Esophagus squamous epithelium (tissue), 5 donors: ENCODE data around the gene RASL11B. TPM values are rescaled to one million over a fixed set of nuclear protein-coding genes. Genes with fewer than 3 reads are reported as not detected.

Source experiments
- DNase-seq: peaks from one replicate; lab custom pipeline; 2025; lab: John Stamatoyannopoulos, UW
- H3K27ac ChIP-seq, 4 donors: fragments of 200-600 bp; sonication (generic); one replicate each; pipeline ENCODE4 v1.5.1; 2016 to 2019; ENCODE audit warnings: mild to moderate bottlenecking in 1 of 4
- H3K27me3 ChIP-seq, 4 donors: fragments of 200-600 bp; sonication (generic); 1 replicate in 3 of 4; 2 replicates in 1 of 4; pipeline versions ENCODE4 v1.5.1 to v1.6.0; 2017 to 2021; ENCODE audit warnings: antibody characterized with exemption in 1 of 4
- H3K36me3 ChIP-seq, 3 donors: fragments of 200-600 bp; sonication (generic); one replicate each; pipeline ENCODE4 v1.5.1; 2016 to 2019
- H3K4me1 ChIP-seq, 3 donors: fragments of 200-600 bp; sonication (generic); one replicate each; pipeline ENCODE4 v1.5.1; 2017 to 2019
- H3K4me3 ChIP-seq, 4 donors: fragments of 200-600 bp; sonication (generic); 1 replicate in 3 of 4; 2 replicates in 1 of 4; pipeline ENCODE4 v1.5.1; 2016 to 2019; ENCODE audit warnings: mild to moderate bottlenecking in 2 of 4, moderate library complexity in 1 of 4
- H3K9me3 ChIP-seq, 3 donors: fragments of 200-600 bp; sonication (generic); one replicate each; pipeline ENCODE4 v1.5.1; 2016 to 2019
- CTCF ChIP-seq, 6 experiments: fragments of 450-650 bp in 4 of 6; fragments of 200-600 bp in 2 of 6; sonication (generic) in 2 of 6; IDR thresholded peaks; one replicate each; pipeline ENCODE4 v1.5.1; 2016 to 2019; ENCODE audit warnings: antibody characterized with exemption in 6 of 6, mild to moderate bottlenecking in 4 of 6, moderate library complexity in 4 of 6
- POLR2A ChIP-seq, 4 donors: fragments of 450-650 bp; IDR thresholded peaks; one replicate each; pipeline ENCODE4 v1.6.1; 2017; ENCODE audit warnings: antibody characterized with exemption in 4 of 4, mild to moderate bottlenecking in 4 of 4, moderate library complexity in 3 of 4
- WGBS, 2 donors: methylation state at CpG; one replicate each; pipeline ENCODE4 v1.1.5; 2018; 5-methylcytosine and 5-hydroxymethylcytosine counted together
- intact Hi-C: fragments of 100-400 bp; cut with DNase I; formaldehyde crosslinking; loops from one replicate; pipeline ENCODE4 v1.15.0; 2022
- total RNA-seq, 4 donors: library from RNA; depleted of rRNA; stranded (reverse); fragments of >200 nt; gene quantifications; one replicate each; pipeline ENCODE4 v1.1.0, GENCODE V29; 2016
- donor health status: DM: yes; HTN: yes; CAD: no.

RASL11B gene
- total RNA-seq, 4 donors from 2014 or later = 0.15 to 0.97 (median 0.83) TPM

GRCh38 chr4:52836120-52836519, 26.0 kb upstream of the RASL11B start:
- no peaks in the 10 kb centered on the region for H3K9me3 ChIP-seq
- peaks cover 12 to 54% (median 17%) of the 10 kb centered on the region in 3 donors for H3K4me1 ChIP-seq
- TF ChIP-seq POLR2A (IDR thresholded peaks at IDR 0.05) (no peak), CTCF (IDR thresholded peaks at IDR 0.05) (no peak)
- no peaks in the 10 kb centered on the region for H3K36me3 ChIP-seq
- no peak overlapping the region for H3K27ac ChIP-seq
- intact Hi-C loops = no loop called here
- H3K27me3 ChIP-seq = no peaks in the 10 kb centered on the region
- H3K4me3 ChIP-seq = no peak overlapping the region
- whole genome bisulfite sequencing, 2 donors = 68 to 77% methylated on average over 2 to 3 of the region's 3 CpGs
- DNase-seq = no peak

GRCh38 chr4:52836678-52837077, 25.4 kb upstream of the RASL11B start:
- TF ChIP-seq CTCF (IDR thresholded peaks at IDR 0.05) = no peak
- no peak for TF ChIP-seq POLR2A (IDR thresholded peaks at IDR 0.05)
- peak overlapping the region in 1 of 4 donors; percentile 82 for H3K27ac ChIP-seq
- H3K36me3 ChIP-seq = no peaks in the 10 kb centered on the region
- H3K4me1 ChIP-seq = peaks cover 12 to 59% (median 17%) of the 10 kb centered on the region in 3 donors
- DNase-seq = no peak
- no peaks in the 10 kb centered on the region for H3K9me3 ChIP-seq
- H3K4me3 ChIP-seq = no peak overlapping the region
- H3K27me3 ChIP-seq = no peaks in the 10 kb centered on the region
- 85 to 96% methylated on average over 7 of the region's 7 CpGs for WGBS, 2 donors
- intact Hi-C loops = no loop called here

- Histone ChIP-seq H3K4me1 (peaks cover 12 to 65% (median 17%) of the 10 kb centered on the region in 3 donors), H3K36me3 (no peaks in the 10 kb centered on the region), H3K27ac (peak overlapping the region; percentile 45 to 82 (median 79)), H3K4me3 (no peak overlapping the region), H3K9me3 (no peaks in the 10 kb centered on the region), H3K27me3 (no peaks in the 10 kb centered on the region)
- intact Hi-C loops = no loop called here
- TF ChIP-seq CTCF (IDR thresholded peaks at IDR 0.05) = no peak
- no peak for DNase-seq
- 42 to 51% methylated on average over 6 to 7 of the region's 7 CpGs for WGBS, 2 donors
Measured at GRCh38 chr4:52837716-52838558, 24.2 kb upstream of the RASL11B start.

DNA sequence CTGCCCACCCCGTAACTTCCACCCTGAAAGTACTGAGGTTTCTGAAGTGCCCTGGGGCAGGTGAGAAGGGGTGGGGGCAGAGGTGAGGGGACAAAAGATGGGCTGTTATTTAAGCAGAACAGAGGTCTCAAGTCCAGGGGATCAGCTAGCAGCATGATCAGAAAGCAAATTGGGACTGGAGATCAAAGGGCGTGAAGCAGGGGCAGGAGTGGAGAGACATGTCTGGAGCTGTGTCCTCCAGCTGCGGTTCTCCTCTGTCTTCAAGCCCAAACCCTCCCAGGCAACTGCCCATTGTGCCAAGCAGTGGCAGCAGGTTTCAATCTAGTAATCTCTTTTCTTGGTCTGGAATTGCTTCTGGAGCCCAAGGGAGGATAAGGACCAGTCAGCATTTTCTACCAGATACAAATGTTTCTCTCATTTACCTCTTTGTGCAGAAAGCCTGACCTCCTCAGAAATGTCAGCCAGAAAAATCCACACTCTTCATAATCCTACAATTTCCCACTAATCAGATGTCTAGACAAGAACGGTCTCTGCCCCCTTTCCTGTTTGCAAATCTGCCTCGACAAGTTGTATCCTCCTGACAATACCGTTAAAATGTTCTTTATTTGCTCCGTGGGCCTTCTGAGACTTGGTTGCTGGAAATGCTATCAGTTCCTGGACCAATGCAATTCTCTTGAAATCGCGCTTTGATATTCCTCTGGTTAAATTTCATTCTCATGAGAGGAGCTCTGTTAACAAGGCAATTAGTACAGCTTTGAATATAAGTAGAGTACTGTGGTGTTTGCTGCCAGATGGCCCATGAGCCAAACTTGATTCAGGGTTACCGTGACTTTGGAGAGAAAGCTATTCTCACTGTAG, 23.2 kb upstream of the RASL11B start:
- Histone ChIP-seq H3K9me3 (no peaks in the 10 kb centered on the region), H3K36me3 (no peaks in the 10 kb centered on the region), H3K4me1 (peaks cover 12 to 60% (median 16%) of the 10 kb centered on the region in 3 donors), H3K27me3 (no peaks in the 10 kb centered on the region), H3K4me3 (no peak overlapping the region), H3K27ac (peak overlapping the region; percentile 45 to 82 (median 79))
- intact Hi-C loops = no loop called here
- DNase-seq = no peak
- 32 to 55% methylated on average over 10 of the region's 10 CpGs for WGBS, 2 donors
- TF ChIP-seq CTCF (IDR thresholded peaks at IDR 0.05) (no peak), POLR2A (IDR thresholded peaks at IDR 0.05) (no peak)
